H9 (cell line): ENCODE measurements around the gene CPA3. TPM values are rescaled to one million over a fixed set of nuclear protein-coding genes. Genes with fewer than 3 reads are reported as not detected.

ENCODE experiments used
- DNase-seq: peaks from one replicate; pipeline ENCODE4 v3.0.0-alpha.2; 2017
- H2AFZ ChIP-seq: one replicate; pipeline ENCODE4 v1.6.1; 2013; ENCODE audit warnings: mild to moderate bottlenecking, low read length, control low read depth, moderate library complexity
- H2AK5ac ChIP-seq: 2 replicates; pipeline ENCODE4 v1.6.1; 2013; ENCODE audit warnings: low read length, control low read depth, mixed read lengths; ENCODE audit not compliant: insufficient read length
- H2BK120ac ChIP-seq: one replicate; pipeline ENCODE4 v1.6.1; 2013; ENCODE audit warnings: low read depth, mild to moderate bottlenecking, low read length, control low read depth, inconsistent platforms; ENCODE audit not compliant: poor library complexity, severe bottlenecking
- H2BK12ac ChIP-seq: 2 replicates; pipeline ENCODE4 v1.6.1; 2013; ENCODE audit warnings: low read length, control low read depth, mixed read lengths, low read depth; ENCODE audit not compliant: insufficient read length
- H2BK15ac ChIP-seq: 2 replicates; pipeline ENCODE4 v1.6.1; 2013; ENCODE audit warnings: low read depth, low read length, control low read depth
- H2BK20ac ChIP-seq: one replicate; pipeline ENCODE4 v1.6.1; 2013; ENCODE audit warnings: low read depth, mild to moderate bottlenecking, low read length, control low read depth, inconsistent platforms; ENCODE audit not compliant: poor library complexity, severe bottlenecking
- H2BK5ac ChIP-seq: 2 replicates; pipeline ENCODE4 v1.6.1; 2013; ENCODE audit warnings: low read length, control low read depth, mixed read lengths; ENCODE audit not compliant: insufficient read length
- H3K14ac ChIP-seq: 2 replicates; pipeline ENCODE4 v1.6.1; 2013; ENCODE audit warnings: low read length, control low read depth; ENCODE audit not compliant: insufficient read depth
- H3K18ac ChIP-seq: 2 replicates; pipeline ENCODE4 v1.6.1; 2013; ENCODE audit warnings: low read depth, mild to moderate bottlenecking, mixed read lengths, low read length, control low read depth; ENCODE audit not compliant: insufficient read length
- H3K23ac ChIP-seq: 2 replicates; pipeline ENCODE4 v1.6.1; 2013; ENCODE audit warnings: low read length, control low read depth, mixed read lengths, low read depth; ENCODE audit not compliant: insufficient read length
- H3K23me2 ChIP-seq: 2 replicates; pipeline ENCODE4 v1.6.1; 2013; ENCODE audit warnings: low read depth, mild to moderate bottlenecking, mixed read lengths, low read length, control low read depth; ENCODE audit not compliant: insufficient read length, poor library complexity, severe bottlenecking
- H3K27ac ChIP-seq: 2 replicates; pipeline ENCODE4 v1.5.1; 2013; ENCODE audit warnings: low read length, control low read depth, mixed read lengths, low read depth; ENCODE audit not compliant: insufficient read length
- H3K27me3 ChIP-seq: 2 replicates; pipeline ENCODE4 v1.6.1; 2013; ENCODE audit warnings: low read length, control low read depth, inconsistent platforms; ENCODE audit not compliant: insufficient read depth
- H3K4ac ChIP-seq: 2 replicates; pipeline ENCODE4 v1.6.1; 2013; ENCODE audit warnings: low read depth, mild to moderate bottlenecking, control low read depth, inconsistent platforms, low read length, moderate library complexity
- H3K4me1 ChIP-seq: 2 replicates; pipeline ENCODE4 v1.6.1; 2013; ENCODE audit warnings: low read length, control low read depth, inconsistent platforms; ENCODE audit not compliant: insufficient read depth
- H3K4me2 ChIP-seq: 2 replicates; pipeline ENCODE4 v1.6.1; 2013; ENCODE audit warnings: low read length, control low read depth, mixed read lengths; ENCODE audit not compliant: insufficient read length, insufficient read depth
- H3K56ac ChIP-seq: 2 replicates; pipeline ENCODE4 v1.6.1; 2013; ENCODE audit warnings: low read depth, mild to moderate bottlenecking, mixed read lengths, low read length, control low read depth; ENCODE audit not compliant: insufficient read length
- H3K79me1 ChIP-seq: 2 replicates; pipeline ENCODE4 v1.6.1; 2013; ENCODE audit warnings: low read depth, mild to moderate bottlenecking, moderate library complexity, low read length, control low read depth, inconsistent platforms; ENCODE audit not compliant: insufficient read depth, poor library complexity, severe bottlenecking
- H3K79me2 ChIP-seq: 2 replicates; pipeline ENCODE4 v1.6.1; 2013; ENCODE audit warnings: low read length, control low read depth, inconsistent platforms; ENCODE audit not compliant: insufficient read depth
- H3K9ac ChIP-seq: 2 replicates; pipeline ENCODE4 v1.6.1; 2013; ENCODE audit warnings: low read length, control low read depth, mixed read lengths; ENCODE audit not compliant: insufficient read length; ENCODE audit errors: extremely low read depth
- H3K9me3 ChIP-seq: one replicate; pipeline ENCODE4 v1.6.1; 2013; ENCODE audit warnings: low read depth, low read length, inconsistent platforms; ENCODE audit not compliant: control insufficient read depth
- H3T11ph ChIP-seq: one replicate; pipeline ENCODE4 v1.6.1; 2013; ENCODE audit warnings: mild to moderate bottlenecking, low read length, control low read depth, inconsistent platforms
- H4K20me1 ChIP-seq: one replicate; pipeline ENCODE4 v1.6.1; 2013; ENCODE audit not compliant: control insufficient read depth, insufficient read length, insufficient read depth
- H4K5ac ChIP-seq: 2 replicates; pipeline ENCODE4 v1.6.1; 2013; ENCODE audit warnings: low read depth, mild to moderate bottlenecking, mixed read lengths, low read length, control low read depth; ENCODE audit not compliant: insufficient read length
- H4K8ac ChIP-seq: replicated peaks from 2 replicates; pipeline ENCODE4 v1.6.1; 2013; ENCODE audit warnings: low read length, control low read depth, mixed read lengths, low read depth; ENCODE audit not compliant: insufficient read length
- H4K91ac ChIP-seq: 2 replicates; pipeline ENCODE4 v1.6.1; 2013; ENCODE audit warnings: low read depth, mild to moderate bottlenecking, moderate library complexity, mixed read lengths, low read length, control low read depth; ENCODE audit not compliant: insufficient read length
- H3K27ac Mint-ChIP-seq, 3 experiments: 2 replicates in 2 of 3; 3 replicates in 1 of 3; pipeline ENCODE4 v1.8.0; 2020 to 2021; ENCODE audit warnings: mixed read lengths in 3 of 3, mild to moderate bottlenecking in 1 of 3, moderate library complexity in 1 of 3
- H3K27me3 Mint-ChIP-seq: 2 replicates; pipeline ENCODE4 v1.8.0; 2021; ENCODE audit warnings: low read depth, mild to moderate bottlenecking, moderate library complexity, mixed read lengths
- H3K36me3 Mint-ChIP-seq, 3 experiments: 2 replicates in 2 of 3; 3 replicates in 1 of 3; pipeline ENCODE4 v1.8.0; 2020 to 2021; ENCODE audit warnings: low read depth in 3 of 3, mixed read lengths in 3 of 3; ENCODE audit not compliant: insufficient read depth in 1 of 3
- H3K4me1 Mint-ChIP-seq, 2 experiments: 2 replicates each; pipeline ENCODE4 v1.8.0; 2020; ENCODE audit warnings: mixed read lengths in 2 of 2
- H3K4me3 Mint-ChIP-seq, 2 experiments: 2 replicates in 1 of 2; 3 replicates in 1 of 2; pipeline ENCODE4 v1.8.0; 2020 to 2021; ENCODE audit warnings: mild to moderate bottlenecking in 2 of 2, mixed read lengths in 2 of 2, moderate library complexity in 1 of 2
- H3K9me3 Mint-ChIP-seq, 2 experiments: 2 replicates in 1 of 2; 3 replicates in 1 of 2; pipeline ENCODE4 v1.8.0; 2020; ENCODE audit warnings: mild to moderate bottlenecking in 2 of 2, mixed read lengths in 2 of 2, moderate library complexity in 1 of 2
- CTCF ChIP-seq: fragments of 200-600 bp; sonication (generic); conservative IDR thresholded peaks from 3 replicates; pipeline ENCODE4 v1.8.0; 2021; ENCODE audit warnings: antibody characterized with exemption, mild to moderate bottlenecking
- WGBS: extraction: QIAGEN DNeasy Blood & Tissue Kit; methylation state at CpG from one replicate; pipeline ENCODE4 v1.1.7; 2013; ENCODE audit warnings: missing lambda C conversion rate, low lambda C conversion rate, mixed read lengths; ENCODE audit not compliant: insufficient read length; ENCODE audit errors: extremely low coverage; 5-methylcytosine and 5-hydroxymethylcytosine counted together
- total RNA-seq: library from RNA; stranded (reverse); gene quantifications from 2 replicates; pipeline ENCODE4 v1.2.1, GENCODE V29; 2021

CPA3 gene
- total RNA-seq, 1 experiment from 2014 or later = not detected

- H2BK12ac ChIP-seq = no peak overlapping the region
- H2BK20ac ChIP-seq = no peak overlapping the region
- no peaks in the 10 kb centered on the region for H3K27me3 ChIP-seq
- H3K27ac ChIP-seq = no peak overlapping the region
- Mint-ChIP-seq H3K27ac (no peak overlapping the region), H3K4me3 (no peak overlapping the region), H3K27me3 (no peaks in the 10 kb centered on the region), H3K36me3 (no peaks in the 10 kb centered on the region), H3K4me1 (no peaks in the 10 kb centered on the region), H3K9me3 (no peaks in the 10 kb centered on the region)
- no CpG with 5 or more reads among the region's 1 CpG for WGBS
- no peaks in the 10 kb centered on the region for H3K79me1 ChIP-seq
- H3K56ac ChIP-seq = no peak overlapping the region
- H3K23me2 ChIP-seq = no peaks in the 10 kb centered on the region
- H4K5ac ChIP-seq = no peak overlapping the region
- no peak for TF ChIP-seq CTCF
- H2BK120ac ChIP-seq = no peak overlapping the region
- H4K20me1 ChIP-seq = no peaks in the 10 kb centered on the region
- H3K9me3 ChIP-seq = no peaks in the 10 kb centered on the region
- no peak overlapping the region for H4K91ac ChIP-seq
- H3K4ac ChIP-seq = no peak overlapping the region
- H2AFZ ChIP-seq = no peak overlapping the region
- no peak overlapping the region for H3K9ac ChIP-seq
- no peak overlapping the region for H3T11ph ChIP-seq
- no peak for DNase-seq
- H2AK5ac ChIP-seq = no peak overlapping the region
- H4K8ac ChIP-seq = no peak overlapping the region
- no peak overlapping the region for H3K23ac ChIP-seq
- H3K18ac ChIP-seq = no peak overlapping the region
- no peak overlapping the region for H3K14ac ChIP-seq
- H3K79me2 ChIP-seq = no peaks in the 10 kb centered on the region
- no peaks in the 10 kb centered on the region for H3K4me1 ChIP-seq
- H2BK5ac ChIP-seq = no peak overlapping the region
- H2BK15ac ChIP-seq = no peak overlapping the region
- no peak overlapping the region for H3K4me2 ChIP-seq
These were observed 16.7 kb upstream of the CPA3 start for GRCh38 chr3:148848410-148848809.
